Colonic mucosa (tissue), 4 donors: Measurements from ENCODE around the gene ARHGAP32. TPM values are rescaled to one million over a fixed set of nuclear protein-coding genes. Genes with fewer than 3 reads are reported as not detected.

Experiments
- DNase-seq: peaks from one replicate; pipeline ENCODE4 v3.0.0-alpha.2; 2020
- H3K27ac ChIP-seq: fragments of 200-600 bp; one replicate; pipeline ENCODE4 v1.8.0; 2021
- H3K27me3 ChIP-seq: fragments of 200-600 bp; one replicate; pipeline ENCODE4 v1.8.0; 2021
- H3K36me3 ChIP-seq: fragments of 200-600 bp; one replicate; pipeline ENCODE4 v1.8.0; 2021
- H3K4me1 ChIP-seq: fragments of 200-600 bp; one replicate; pipeline ENCODE4 v1.8.0; 2021; ENCODE audit warnings: mild to moderate bottlenecking
- H3K4me3 ChIP-seq: fragments of 200-600 bp; one replicate; pipeline ENCODE4 v1.8.0; 2021
- H3K9ac ChIP-seq, 2 donors: one replicate each; pipeline ENCODE4 v1.7.0; 2013; ENCODE audit warnings: control low read depth in 2 of 2, low read depth in 2 of 2, low read length in 2 of 2
- H3K9me3 ChIP-seq: fragments of 200-600 bp; one replicate; pipeline ENCODE4 v1.8.0; 2021
- CTCF ChIP-seq: fragments of 200-600 bp; IDR thresholded peaks from one replicate; pipeline ENCODE4 v1.8.0; 2022; ENCODE audit warnings: antibody characterized with exemption, mild to moderate bottlenecking
- intact Hi-C: fragments of 100-400 bp; cut with DNase I; formaldehyde crosslinking; loops from one replicate; pipeline ENCODE4 v1.14.1; 2022
- total RNA-seq, 2 donors: library from RNA; stranded (reverse); fragmentation: NEBNext Ultra II Directional in 1 of 2; extraction: Animal tissue kit (Norgen Biotek cat#: 25700) in 1 of 2; gene quantifications; one replicate each; pipeline ENCODE4 v1.2.1, GENCODE V29; 2021
- donor health status: healthy.
- donor health status: DM: no; HTN: no; CAD: no.
- donor health status: DM: no; HTN: no; CAD: no.

ARHGAP32 gene
- total RNA-seq, 2 donors from 2014 or later: 52.6 to 65.7 TPM

- Histone ChIP-seq H3K4me3 (no peak overlapping the region), H3K4me1 (no peaks in the 10 kb centered on the region), H3K27me3 (no peaks in the 10 kb centered on the region), H3K36me3 (no peaks in the 10 kb centered on the region), H3K9ac (no peak overlapping the region), H3K27ac (no peak overlapping the region), H3K9me3 (no peaks in the 10 kb centered on the region)
- no peak for TF ChIP-seq CTCF
- intact Hi-C loops: no loop called here
- no peak for DNase-seq
These were observed 21.1 kb upstream of the ARHGAP32 start for GRCh38 chr11:129213261-129213660.

GRCh38 chr11:129211397-129211796, 19.3 kb upstream of the ARHGAP32 start:
- H3K9me3 ChIP-seq: no peaks in the 10 kb centered on the region
- no peaks in the 10 kb centered on the region for H3K4me1 ChIP-seq
- no peaks in the 10 kb centered on the region for H3K27me3 ChIP-seq
- DNase-seq: no peak
- no peak overlapping the region for H3K27ac ChIP-seq
- intact Hi-C loops: no loop called here
- no peaks in the 10 kb centered on the region for H3K36me3 ChIP-seq
- H3K9ac ChIP-seq: no peak overlapping the region
- H3K4me3 ChIP-seq: no peak overlapping the region
- no peak for TF ChIP-seq CTCF

- Histone ChIP-seq H3K27ac (no peak overlapping the region), H3K9ac (no peak overlapping the region), H3K27me3 (no peaks in the 10 kb centered on the region), H3K36me3 (no peaks in the 10 kb centered on the region), H3K4me3 (no peak overlapping the region), H3K9me3 (no peaks in the 10 kb centered on the region), H3K4me1 (no peaks in the 10 kb centered on the region)
- DNase-seq: no peak
- no peak for TF ChIP-seq CTCF
- intact Hi-C loops: no loop called here
These were observed 18.7 kb upstream of the ARHGAP32 start for GRCh38 chr11:129210831-129211181.

GRCh38 chr11:129209891-129210830, 18.0 kb upstream of the ARHGAP32 start:
- H3K4me1 ChIP-seq: no peaks in the 10 kb centered on the region
- no peaks in the 10 kb centered on the region for H3K9me3 ChIP-seq
- no peak for TF ChIP-seq CTCF
- H3K36me3 ChIP-seq: no peaks in the 10 kb centered on the region
- no peak overlapping the region for H3K9ac ChIP-seq
- intact Hi-C loops: no loop called here
- no peaks in the 10 kb centered on the region for H3K27me3 ChIP-seq
- DNase-seq: no peak
- no peak overlapping the region for H3K27ac ChIP-seq
- no peak overlapping the region for H3K4me3 ChIP-seq

- no peak for TF ChIP-seq CTCF
- DNase-seq: no peak
- H3K27me3 ChIP-seq: no peaks in the 10 kb centered on the region
- H3K4me3 ChIP-seq: no peak overlapping the region
- no peak overlapping the region for H3K27ac ChIP-seq
- no peaks in the 10 kb centered on the region for H3K4me1 ChIP-seq
- no peaks in the 10 kb centered on the region for H3K9me3 ChIP-seq
- H3K9ac ChIP-seq: no peak overlapping the region
- H3K36me3 ChIP-seq: no peaks in the 10 kb centered on the region
- intact Hi-C loops: no loop called here
These were observed 16.7 kb upstream of the ARHGAP32 start for GRCh38 chr11:129208863-129209262.
